ENCODE measurements around the gene CDA. TPM values are rescaled to one million over a fixed set of nuclear protein-coding genes. Genes with fewer than 3 reads are reported as not detected.

The CDA gene
- total and polyA plus RNA-seq, 2 of the 8 experiments (the other 6 are each of a cell fraction or from before 2014, with no cell fraction given): 4.4 to 11.3 TPM

- FAIRE-seq: no peak
- Histone ChIP-seq H3K9me3 (ENCODE audit: insufficient read depth in 2 of 2, low read depth in 1 of 2, low read length in 1 of 2) (no peaks in the 10 kb centered on the region), H2BK5ac (ENCODE audit: low read depth, low read length) (no peak overlapping the region), H2AK5ac (ENCODE audit: low read depth, low read length) (no peak overlapping the region), H3K9ac (replicated peaks in 1 of 4; ENCODE audit: extremely low read depth in 1 of 4, low read depth in 3 of 4, low read length in 3 of 4) (no peak overlapping the region), H3K4ac (replicated peaks; ENCODE audit: insufficient read length, low read depth, low read length) (no peak overlapping the region), H3K79me2 (ENCODE audit: control insufficient read depth in 1 of 2, insufficient read depth in 2 of 2, low read length in 2 of 2) (no peaks in the 10 kb centered on the region), H3K23me2 (ENCODE audit: low read depth, low read length) (no peaks in the 10 kb centered on the region), H3K4me1 (replicated peaks in 1 of 4; ENCODE audit: control insufficient read depth in 3 of 4, insufficient read depth in 4 of 4, low read length in 3 of 4) (peaks cover 0 to 3% (median 0%) of the 10 kb centered on the region in 4 experiments; a peak in 1 of 7 replicates), H2BK20ac (ENCODE audit: low read length) (no peak overlapping the region), H3K56ac (replicated peaks; ENCODE audit: insufficient read length, low read depth, low read length) (no peak overlapping the region), H3K79me1 (ENCODE audit: low read depth, low read length) (no peaks in the 10 kb centered on the region), H4K5ac (ENCODE audit: insufficient read length, low read depth, low read length) (no peak overlapping the region), H3K14ac (ENCODE audit: insufficient read length) (no peak overlapping the region), H3K18ac (ENCODE audit: extremely low read depth, low read length) (no peak overlapping the region), H3K23ac (ENCODE audit: insufficient read length) (no peak overlapping the region), H2BK120ac (replicated peaks; ENCODE audit: low read depth, low read length) (no peak overlapping the region), H4K20me1 (replicated peaks in 1 of 2; ENCODE audit: control insufficient read depth in 1 of 2, insufficient read depth in 2 of 2, low read length in 2 of 2) (no peaks in the 10 kb centered on the region), H4K8ac (ENCODE audit: extremely low read depth, insufficient read depth, low read length) (no peak overlapping the region), H2AFZ (ENCODE audit: low read length) (no peak overlapping the region), H4K91ac (replicated peaks; ENCODE audit: insufficient read length, low read length) (no peak overlapping the region), H2BK12ac (ENCODE audit: low read depth, low read length) (no peak overlapping the region), H2BK15ac (ENCODE audit: low read length) (no peak overlapping the region), H3K36me3 (ENCODE audit: control insufficient read depth in 2 of 4, insufficient read depth in 4 of 4, low read length in 3 of 4) (no peaks in the 10 kb centered on the region), H3K27me3 (replicated peaks in 1 of 4; ENCODE audit: control insufficient read depth in 3 of 4, extremely low read depth in 1 of 4, insufficient read depth in 3 of 4, low read length in 3 of 4) (peaks cover 0 to 9% (median 3%) of the 10 kb centered on the region in 4 experiments; a peak in 6 of 7 replicates), H3K4me2 (ENCODE audit: insufficient read depth in 1 of 2, low read depth in 2 of 2, low read length in 2 of 2) (no peak overlapping the region), H3K27ac (ENCODE audit: low read depth, low read length) (no peak overlapping the region), H3K4me3 (ENCODE audit: extremely low read depth in 1 of 4, insufficient read depth in 2 of 4, low read depth in 3 of 4, low read length in 4 of 4) (no peak overlapping the region)
- WGBS, 2 experiments (ENCODE audit: extremely low coverage in 1 of 2, insufficient coverage in 1 of 2, insufficient read length in 1 of 2, insufficient replicate concordance in 2 of 2, low coverage in 1 of 2, low lambda C conversion rate in 2 of 2, missing lambda C conversion rate in 1 of 2): 20% methylated on average over 1 of the region's 1 CpG; no CpG with 5 or more reads in 1 of the 2 experiments
- ChIA-PET CTCF (ENCODE audit: partially characterized antibody) (no interaction called here), POLR2A (ENCODE audit: partially characterized antibody) (no interaction called here)
- TF ChIP-seq KDM1A (IDR thresholded peaks at IDR 0.05; ENCODE audit: borderline replicate concordance, low read length) (0 out of 2 replicates have a peak, but pooled peaks have one; percentile 11), MAFK (IDR thresholded peaks at IDR 0.05; ENCODE audit: low read depth, low read length) (no peak)
- no peak for DNase-seq (ENCODE audit: low read depth in 1 of 2, low spot score in 2 of 2)
Measured at GRCh38 chr1:20560966-20561365, 27.9 kb upstream of the CDA start.

Measured in H1 (cell line).